Panc1 (cell line): ENCODE data around the gene NDUFA12. TPM values are rescaled to one million over a fixed set of nuclear protein-coding genes. Genes with fewer than 3 reads are reported as not detected.

Source experiments
- ATAC-seq: fragments of 200-7000 bp; cut with Tn5 transposase; 2 replicates; pipeline ENCODE4 v1.9.1; 2020; ENCODE audit warnings: mild to moderate bottlenecking, moderate library complexity
- BruUV-seq: library from RNA; stranded (reverse); fragments of 400-500 nt; replicated peaks from 2 replicates; lab custom pipeline; 2021; lab: Mats Ljungman, UMichigan
- CTCF ChIA-PET: fragments of 300-600 bp; sonication (Branson Sonifier 250); formaldehyde crosslinking; loops from one replicate; lab custom pipeline; 2022; ENCODE audit warnings: antibody characterized with exemption; lab: Charles Lee
- POLR2A ChIA-PET: fragments of 300-600 bp; sonication (Branson Sonifier 250); formaldehyde crosslinking; loops from one replicate; lab custom pipeline; 2022; ENCODE audit warnings: antibody characterized with exemption; lab: Charles Lee
- DNase-seq: peaks from one replicate; pipeline ENCODE4 v3.0.0-alpha.2; 2010; ENCODE audit warnings: low read depth, low spot score
- H3K27ac ChIP-seq: 2 replicates; pipeline ENCODE4 v1.5.1; 2011; ENCODE audit warnings: mild to moderate bottlenecking, low read length, inconsistent platforms
- H3K27me3 ChIP-seq: fragments of 200-500 bp; sonication (Bioruptor generic); 2 replicates; pipeline ENCODE4 v1.6.0; 2014; ENCODE audit warnings: low read length, inconsistent platforms; ENCODE audit not compliant: control insufficient read depth, insufficient read depth
- H3K36me3 ChIP-seq: fragments of 200-500 bp; sonication (Bioruptor generic); 2 replicates; pipeline ENCODE4 v1.5.1; 2014; ENCODE audit warnings: inconsistent platforms, mild to moderate bottlenecking, low read length, moderate library complexity; ENCODE audit not compliant: control insufficient read depth, insufficient read depth
- H3K4me1 ChIP-seq: 2 replicates; pipeline ENCODE4 v1.5.1; 2011; ENCODE audit warnings: inconsistent platforms, mild to moderate bottlenecking, low read length, moderate library complexity; ENCODE audit not compliant: control insufficient read depth, insufficient read depth
- H3K4me3 ChIP-seq, 2 experiments: 2 replicates each; pipeline ENCODE4 v1.5.1; 2011 to 2012; ENCODE audit warnings: low read depth in 2 of 2, low read length in 2 of 2, mild to moderate bottlenecking in 2 of 2, inconsistent platforms in 1 of 2, moderate library complexity in 1 of 2
- H3K9me3 ChIP-seq: fragments of 200-500 bp; sonication (Bioruptor generic); 2 replicates; pipeline ENCODE4 v1.5.1; 2014; ENCODE audit warnings: low read depth, mild to moderate bottlenecking, inconsistent platforms, low read length, moderate library complexity; ENCODE audit not compliant: control insufficient read depth, insufficient read depth
- POLR2AphosphoS5 ChIP-seq: IDR thresholded peaks from 2 replicates; pipeline ENCODE4 v1.6.1; 2012; ENCODE audit warnings: mild to moderate bottlenecking, low read depth, low read length, moderate library complexity
- SIN3A ChIP-seq: IDR thresholded peaks from 2 replicates; pipeline ENCODE4 v1.6.1; 2012; ENCODE audit warnings: low read depth, mild to moderate bottlenecking, low read length, moderate library complexity, borderline replicate concordance; ENCODE audit not compliant: insufficient read depth
- TCF7L2 ChIP-seq: IDR thresholded peaks from 2 replicates; pipeline ENCODE4 v1.6.1; 2011; ENCODE audit warnings: mild to moderate bottlenecking, low read depth, low read length, inconsistent platforms
- in situ Hi-C: cut with HindIII; loops from 2 replicates; pipeline ENCODE4 v1.10.0; 2016; ENCODE audit warnings: low sequenced_read_pairs, low pct_unique_long_range_greater_than_20kb
- intact Hi-C: fragments of 100-400 bp; cut with micrococcal nuclease; formaldehyde crosslinking; loops from one replicate; pipeline ENCODE4 v1.10.0; 2022; ENCODE audit not compliant: unreplicated experiment
- total RNA-seq: library from RNA; stranded (reverse); gene quantifications from one replicate; pipeline ENCODE4 v1.2.1, GENCODE V29; 2021; ENCODE audit not compliant: unreplicated experiment
- TF ChIP-seq, protein P1 (sequence below): fragments of 450-650 bp; IDR thresholded peaks from 2 replicates; pipeline ENCODE4 v1.5.1; 2017; ENCODE audit warnings: mild to moderate bottlenecking
- TF ChIP-seq, protein P2 (sequence below), 2 experiments: IDR thresholded peaks; 2 replicates each; pipeline ENCODE4 v1.6.1; 2011 to 2012; ENCODE audit warnings: low read depth in 2 of 2, control low read depth in 1 of 2, low read length in 1 of 2, mild to moderate bottlenecking in 1 of 2, moderate library complexity in 1 of 2; ENCODE audit not compliant: insufficient read depth in 1 of 2

Gene NDUFA12
- total RNA-seq, 1 experiment from 2014 or later: 108 TPM

DNA sequence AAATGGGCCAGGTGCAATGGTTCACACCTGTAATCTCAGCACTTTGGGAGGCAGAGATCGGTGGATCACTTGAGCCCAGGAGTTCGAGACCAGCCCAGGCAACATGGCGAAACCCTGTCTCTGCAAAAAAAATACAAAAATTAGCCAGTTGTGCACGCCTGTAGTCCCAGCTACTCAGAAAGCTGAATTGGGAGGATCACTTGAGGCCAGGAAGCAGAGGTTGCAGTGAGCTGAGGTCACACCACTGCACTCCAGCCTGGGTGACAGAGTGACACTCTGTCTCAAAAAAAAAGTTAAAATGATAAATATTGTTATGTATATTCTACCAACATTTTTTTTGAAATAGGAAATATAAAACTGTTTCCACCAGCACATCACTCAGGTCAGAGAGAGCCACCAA lies 64.9 kb downstream of the NDUFA12 start:
- POLR2A ChIA-PET: no interaction called here
- ATAC-seq: no peak

DNA sequence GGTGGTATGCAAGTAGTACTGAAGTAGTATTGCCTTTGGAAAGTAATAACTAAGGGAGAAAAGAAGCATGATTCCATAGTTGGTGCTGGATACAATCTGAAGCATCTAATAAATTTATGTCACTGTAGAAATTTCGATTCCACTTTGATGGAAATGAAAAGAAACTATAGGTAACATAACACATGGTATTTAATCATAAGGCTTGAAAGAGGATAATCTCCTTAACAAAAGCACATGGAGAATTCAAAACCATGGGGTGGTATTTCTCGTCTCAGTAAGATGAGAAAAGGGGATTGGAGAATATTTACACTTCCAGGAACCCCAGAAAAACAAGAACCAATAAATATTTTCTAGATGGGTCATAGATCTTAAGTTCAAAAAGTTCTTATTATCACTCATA lies 72.7 kb downstream of the NDUFA12 start:
- Histone ChIP-seq H3K9me3 (no peaks in the 10 kb centered on the region), H3K4me3 (no peak overlapping the region), H3K27me3 (peaks cover 2% of the 10 kb centered on the region; the same call in 1 of the 2 replicates), H3K36me3 (no peaks in the 10 kb centered on the region), H3K27ac (no peak overlapping the region), H3K4me1 (no peaks in the 10 kb centered on the region)
- ATAC-seq (no peak), DNase-seq (no peak)
- intact Hi-C loops (no loop called here), in situ Hi-C loops (no loop called here)
- no TSS peak for BruUV-seq
- CTCF ChIA-PET: no interaction called here
- POLR2A ChIA-PET: no interaction called here
- TF ChIP-seq, protein P1, sequence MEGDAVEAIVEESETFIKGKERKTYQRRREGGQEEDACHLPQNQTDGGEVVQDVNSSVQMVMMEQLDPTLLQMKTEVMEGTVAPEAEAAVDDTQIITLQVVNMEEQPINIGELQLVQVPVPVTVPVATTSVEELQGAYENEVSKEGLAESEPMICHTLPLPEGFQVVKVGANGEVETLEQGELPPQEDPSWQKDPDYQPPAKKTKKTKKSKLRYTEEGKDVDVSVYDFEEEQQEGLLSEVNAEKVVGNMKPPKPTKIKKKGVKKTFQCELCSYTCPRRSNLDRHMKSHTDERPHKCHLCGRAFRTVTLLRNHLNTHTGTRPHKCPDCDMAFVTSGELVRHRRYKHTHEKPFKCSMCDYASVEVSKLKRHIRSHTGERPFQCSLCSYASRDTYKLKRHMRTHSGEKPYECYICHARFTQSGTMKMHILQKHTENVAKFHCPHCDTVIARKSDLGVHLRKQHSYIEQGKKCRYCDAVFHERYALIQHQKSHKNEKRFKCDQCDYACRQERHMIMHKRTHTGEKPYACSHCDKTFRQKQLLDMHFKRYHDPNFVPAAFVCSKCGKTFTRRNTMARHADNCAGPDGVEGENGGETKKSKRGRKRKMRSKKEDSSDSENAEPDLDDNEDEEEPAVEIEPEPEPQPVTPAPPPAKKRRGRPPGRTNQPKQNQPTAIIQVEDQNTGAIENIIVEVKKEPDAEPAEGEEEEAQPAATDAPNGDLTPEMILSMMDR: no peak
- no peak for TF ChIP-seq SIN3A
- no peak for TF ChIP-seq POLR2AphosphoS5
- TF ChIP-seq TCF7L2: no peak
- TF ChIP-seq, protein P2, sequence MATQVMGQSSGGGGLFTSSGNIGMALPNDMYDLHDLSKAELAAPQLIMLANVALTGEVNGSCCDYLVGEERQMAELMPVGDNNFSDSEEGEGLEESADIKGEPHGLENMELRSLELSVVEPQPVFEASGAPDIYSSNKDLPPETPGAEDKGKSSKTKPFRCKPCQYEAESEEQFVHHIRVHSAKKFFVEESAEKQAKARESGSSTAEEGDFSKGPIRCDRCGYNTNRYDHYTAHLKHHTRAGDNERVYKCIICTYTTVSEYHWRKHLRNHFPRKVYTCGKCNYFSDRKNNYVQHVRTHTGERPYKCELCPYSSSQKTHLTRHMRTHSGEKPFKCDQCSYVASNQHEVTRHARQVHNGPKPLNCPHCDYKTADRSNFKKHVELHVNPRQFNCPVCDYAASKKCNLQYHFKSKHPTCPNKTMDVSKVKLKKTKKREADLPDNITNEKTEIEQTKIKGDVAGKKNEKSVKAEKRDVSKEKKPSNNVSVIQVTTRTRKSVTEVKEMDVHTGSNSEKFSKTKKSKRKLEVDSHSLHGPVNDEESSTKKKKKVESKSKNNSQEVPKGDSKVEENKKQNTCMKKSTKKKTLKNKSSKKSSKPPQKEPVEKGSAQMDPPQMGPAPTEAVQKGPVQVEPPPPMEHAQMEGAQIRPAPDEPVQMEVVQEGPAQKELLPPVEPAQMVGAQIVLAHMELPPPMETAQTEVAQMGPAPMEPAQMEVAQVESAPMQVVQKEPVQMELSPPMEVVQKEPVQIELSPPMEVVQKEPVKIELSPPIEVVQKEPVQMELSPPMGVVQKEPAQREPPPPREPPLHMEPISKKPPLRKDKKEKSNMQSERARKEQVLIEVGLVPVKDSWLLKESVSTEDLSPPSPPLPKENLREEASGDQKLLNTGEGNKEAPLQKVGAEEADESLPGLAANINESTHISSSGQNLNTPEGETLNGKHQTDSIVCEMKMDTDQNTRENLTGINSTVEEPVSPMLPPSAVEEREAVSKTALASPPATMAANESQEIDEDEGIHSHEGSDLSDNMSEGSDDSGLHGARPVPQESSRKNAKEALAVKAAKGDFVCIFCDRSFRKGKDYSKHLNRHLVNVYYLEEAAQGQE (IDR thresholded peaks at IDR 0.05; ENCODE audit: insufficient read depth in 1 of 2, low read depth in 2 of 2, low read length in 1 of 2): no peak

More for the DNA sequence above, 64.9 kb downstream of the NDUFA12 start:
- no TSS peak for BruUV-seq
- no peaks in the 10 kb centered on the region for H3K36me3 ChIP-seq
- H3K9me3 ChIP-seq: no peaks in the 10 kb centered on the region
- TF ChIP-seq TCF7L2 (no peak), POLR2AphosphoS5 (no peak), SIN3A (no peak)
- TF ChIP-seq, protein P2 (IDR thresholded peaks at IDR 0.05; ENCODE audit: insufficient read depth in 1 of 2, low read depth in 2 of 2, low read length in 1 of 2): no peak
- TF ChIP-seq, protein P1: no peak
- intact Hi-C loops: no loop called here
- CTCF ChIA-PET: no interaction called here
- DNase-seq: no peak
- H3K4me1 ChIP-seq: no peaks in the 10 kb centered on the region
- no peak overlapping the region for H3K27ac ChIP-seq
- in situ Hi-C loops: no loop called here
- no peak overlapping the region for H3K4me3 ChIP-seq
- H3K27me3 ChIP-seq: no peaks in the 10 kb centered on the region
